Tibial nerve (tissue), 4 donors: ENCODE measurements around the gene ABCF2. TPM values are rescaled to one million over a fixed set of nuclear protein-coding genes. Genes with fewer than 3 reads are reported as not detected.

ENCODE experiments used
- DNase-seq, 2 donors: peaks; one replicate each; pipeline ENCODE4 v3.0.0-alpha.2; 2019; ENCODE audit warnings: low spot score in 2 of 2
- H3K27ac ChIP-seq, 4 donors: fragments of 200-600 bp; sonication (generic) in 3 of 4; one replicate each; pipeline ENCODE4 v1.5.1; 2017 to 2019; ENCODE audit warnings: mild to moderate bottlenecking in 1 of 4
- H3K27me3 ChIP-seq, 2 donors: fragments of 200-600 bp; sonication (generic) in 1 of 2; one replicate each; pipeline versions ENCODE4 v1.5.1 to v1.6.0; 2017 to 2019
- H3K36me3 ChIP-seq, 3 donors: fragments of 200-600 bp; sonication (generic); one replicate each; pipeline ENCODE4 v1.5.1; 2018 to 2019
- H3K4me1 ChIP-seq, 4 donors: fragments of 200-600 bp; sonication (generic) in 3 of 4; one replicate each; pipeline ENCODE4 v1.5.1; 2017 to 2019
- H3K4me3 ChIP-seq, 4 donors: fragments of 200-600 bp; sonication (generic) in 3 of 4; one replicate each; pipeline ENCODE4 v1.5.1; 2017 to 2019; ENCODE audit warnings: mild to moderate bottlenecking in 1 of 4, moderate library complexity in 1 of 4
- H3K9me3 ChIP-seq, 4 donors: fragments of 200-600 bp; sonication (generic) in 3 of 4; one replicate each; pipeline ENCODE4 v1.5.1; 2017 to 2019
- CTCF ChIP-seq, 5 experiments: fragments of 200-600 bp in 3 of 5; fragments of 450-650 bp in 2 of 5; sonication (generic) in 3 of 5; IDR thresholded peaks; one replicate each; pipeline ENCODE4 v1.5.1; 2016 to 2019; ENCODE audit warnings: antibody characterized with exemption in 5 of 5, mild to moderate bottlenecking in 3 of 5, moderate library complexity in 2 of 5
- EP300 ChIP-seq, 2 donors: sonication (generic); formaldehyde crosslinking; IDR thresholded peaks; one replicate each; pipeline ENCODE4 v1.6.1; 2017; ENCODE audit warnings: antibody characterized with exemption in 2 of 2, mild to moderate bottlenecking in 1 of 2
- POLR2A ChIP-seq, 2 donors: fragments of 450-650 bp; IDR thresholded peaks; one replicate each; pipeline ENCODE4 v1.6.1; 2017; ENCODE audit warnings: antibody characterized with exemption in 2 of 2, mild to moderate bottlenecking in 2 of 2, moderate library complexity in 2 of 2
- WGBS, 2 donors: methylation state at CpG; one replicate each; pipeline ENCODE4 v1.1.5; 2018; 5-methylcytosine and 5-hydroxymethylcytosine counted together
- total RNA-seq, 4 donors: library from RNA; depleted of rRNA; stranded (reverse); fragments of >200 nt; gene quantifications; one replicate each; pipeline ENCODE4 v1.1.0, GENCODE V29; 2016

The ABCF2 gene
- total RNA-seq, 4 donors from 2014 or later = 34.3 to 72.9 (median 34.9) TPM

GRCh38 chr7:151213826-151214225 lies 13.2 kb downstream of the ABCF2 start:
- no peak overlapping the region for H3K27ac ChIP-seq
- no peaks in the 10 kb centered on the region for H3K4me1 ChIP-seq
- WGBS, 2 donors = 73 to 84% methylated on average over 3 of the region's 3 CpGs
- H3K4me3 ChIP-seq = no peak overlapping the region
- TF ChIP-seq EP300 (IDR thresholded peaks at IDR 0.05) (no peak), CTCF (IDR thresholded peaks at IDR 0.05) (no peak), POLR2A (IDR thresholded peaks at IDR 0.05) (no peak)
- no peaks in the 10 kb centered on the region for H3K9me3 ChIP-seq
- peaks cover 0 to 96% (median 20%) of the 10 kb centered on the region in 3 donors for H3K36me3 ChIP-seq
- no peaks in the 10 kb centered on the region for H3K27me3 ChIP-seq
- DNase-seq = no peak

- Histone ChIP-seq H3K27ac (no peak overlapping the region), H3K9me3 (no peaks in the 10 kb centered on the region), H3K4me3 (no peak overlapping the region), H3K36me3 (peaks cover 0 to 84% (median 17%) of the 10 kb centered on the region in 3 donors), H3K27me3 (no peaks in the 10 kb centered on the region), H3K4me1 (no peaks in the 10 kb centered on the region)
- 86 to 92% methylated on average over 5 of the region's 5 CpGs for WGBS, 2 donors
- TF ChIP-seq POLR2A (IDR thresholded peaks at IDR 0.05) = no peak
- TF ChIP-seq CTCF (IDR thresholded peaks at IDR 0.05) = no peak
- no peak for TF ChIP-seq EP300 (IDR thresholded peaks at IDR 0.05)
- DNase-seq = no peak
Observed at GRCh38 chr7:151212626-151213025, 14.4 kb downstream of the ABCF2 start.

- H3K4me1 ChIP-seq = no peaks in the 10 kb centered on the region
- H3K27me3 ChIP-seq = no peaks in the 10 kb centered on the region
- TF ChIP-seq POLR2A (IDR thresholded peaks at IDR 0.05) = no peak
- TF ChIP-seq EP300 (IDR thresholded peaks at IDR 0.05) = no peak
- no peak for TF ChIP-seq CTCF (IDR thresholded peaks at IDR 0.05)
- peaks cover 0 to 70% (median 17%) of the 10 kb centered on the region in 3 donors for H3K36me3 ChIP-seq
- H3K4me3 ChIP-seq = no peak overlapping the region
- H3K9me3 ChIP-seq = no peaks in the 10 kb centered on the region
- DNase-seq = no peak
- no peak overlapping the region for H3K27ac ChIP-seq
- 78 to 81% methylated on average over 3 of the region's 3 CpGs for WGBS, 2 donors
Observed at GRCh38 chr7:151211155-151211772, 15.7 kb downstream of the ABCF2 start.

GRCh38 chr7:151210087-151210854 lies 16.7 kb downstream of the ABCF2 start, which contains the start of gene H2BK1:
TSS of gene H2BK1 (minus strand) at chr7:151210488. CDS start at chr7:151210318, 170 bp downstream.
- Histone ChIP-seq H3K4me3 (no peak within 1 kb of the TSS), H3K27ac (no peak within 1 kb of the TSS), H3K4me1 (no peaks in the 10 kb centered on the region), H3K9me3 (no peaks in the 10 kb centered on the region), H3K27me3 (no peaks in the 10 kb centered on the region), H3K36me3 (peaks cover 0 to 61% (median 11%) of the 10 kb centered on the region in 3 donors)
- no peak for DNase-seq
- 81 to 82% methylated on average over 17 of the region's 17 CpGs for WGBS, 2 donors
- TF ChIP-seq POLR2A (IDR thresholded peaks at IDR 0.05) (no peak), EP300 (IDR thresholded peaks at IDR 0.05) (no peak), CTCF (IDR thresholded peaks at IDR 0.05) (no peak)

- Histone ChIP-seq H3K27me3 (peaks cover 0 to under 1% of the 10 kb centered on the region in 2 donors), H3K27ac (no peak overlapping the region), H3K4me3 (no peak overlapping the region), H3K9me3 (no peaks in the 10 kb centered on the region), H3K4me1 (no peaks in the 10 kb centered on the region), H3K36me3 (peaks cover 0 to 54% (median 10%) of the 10 kb centered on the region in 3 donors)
- WGBS, 2 donors = 88% methylated on average over 6 of the region's 6 CpGs
- no peak for DNase-seq
- TF ChIP-seq EP300 (IDR thresholded peaks at IDR 0.05) (no peak), CTCF (IDR thresholded peaks at IDR 0.05) (no peak), POLR2A (IDR thresholded peaks at IDR 0.05) (no peak)
Observed at GRCh38 chr7:151209588-151209987, 17.4 kb downstream of the ABCF2 start.
